Measurements from ENCODE around the gene SPAG16. TPM values are rescaled to one million over a fixed set of nuclear protein-coding genes. Genes with fewer than 3 reads are reported as not detected.

Gene SPAG16
- polyA plus RNA-seq, 1 of the 3 experiments (the other 2 are of a cell fraction): 29.5 TPM

- Histone ChIP-seq H3K4me3 (ENCODE audit: low read depth in 2 of 2, low read length in 1 of 2) (no peak overlapping the region), H3K27me3 (ENCODE audit: insufficient read depth) (no peaks in the 10 kb centered on the region), H2AFZ (ENCODE audit: low read depth) (no peak overlapping the region), H3K36me3 (replicated peaks in 1 of 2; ENCODE audit: control insufficient read depth in 1 of 2, insufficient read depth in 2 of 2, low read length in 1 of 2) (no peaks in the 10 kb centered on the region), H3K9ac (no peak overlapping the region), H3F3A (replicated peaks; ENCODE audit: insufficient read depth) (no peaks in the 10 kb centered on the region), H3K4me1 (ENCODE audit: control insufficient read depth in 1 of 2, insufficient read depth in 2 of 2, low read depth in 1 of 2, low read length in 1 of 2) (peaks cover 0 to 8% of the 10 kb centered on the region in 2 experiments; a peak in 2 of 4 replicates), H4K20me1 (ENCODE audit: insufficient read depth) (no peaks in the 10 kb centered on the region), H3K27ac (ENCODE audit: low read depth in 2 of 2, low read length in 1 of 2) (no peak overlapping the region), H3K9me2 (no peaks in the 10 kb centered on the region), H3K9me3 (no peaks in the 10 kb centered on the region), H3K79me2 (ENCODE audit: insufficient read depth) (no peaks in the 10 kb centered on the region), H3K4me2 (no peak overlapping the region)
- WGBS (ENCODE audit: low lambda C conversion rate): 76% methylated on average over 2 of the region's 2 CpGs
- CTCF ChIA-PET: no interaction called here
- no peak for DNase-seq
- TF ChIP-seq FOXJ3 (CRISPR knock-in tag; IDR thresholded peaks at IDR 0.05) (no peak), RCOR1 (IDR thresholded peaks at IDR 0.05; ENCODE audit: low read length) (no peak), MEF2A (IDR thresholded peaks at IDR 0.05; ENCODE audit: borderline replicate concordance, low read depth) (no peak), ELF1 (IDR thresholded peaks at IDR 0.05) (no peak), REST (IDR thresholded peaks at IDR 0.05; ENCODE audit: low read depth, low read length) (no peak), YY1 (IDR thresholded peaks at IDR 0.05; ENCODE audit: low read depth) (no peak), JUND (IDR thresholded peaks at IDR 0.05) (no peak), SMC3 (IDR thresholded peaks at IDR 0.05; ENCODE audit: low read depth, low read length) (no peak), USF2 (IDR thresholded peaks at IDR 0.05; ENCODE audit: borderline replicate concordance, low read depth, low read length) (no peak), CTCF (IDR thresholded peaks at IDR 0.05) (no peak), FOSL2 (IDR thresholded peaks at IDR 0.05; ENCODE audit: borderline replicate concordance, low read depth) (no peak), MAX (IDR thresholded peaks at IDR 0.05; ENCODE audit: low read depth) (no peak), POLR2AphosphoS5 (IDR thresholded peaks at IDR 0.05; ENCODE audit: low read depth, low read length) (no peak), GABPA (IDR thresholded peaks at IDR 0.05; ENCODE audit: low read depth) (no peak), USF1 (IDR thresholded peaks at IDR 0.05; ENCODE audit: borderline replicate concordance, low read depth) (no peak), EP300 (IDR thresholded peaks at IDR 0.05; ENCODE audit: borderline replicate concordance in 1 of 2, low read depth in 1 of 2, low read length in 1 of 2) (no peak), IRF3 (IDR thresholded peaks at IDR 0.05; ENCODE audit: low read depth, low read length) (no peak), RAD21 (IDR thresholded peaks at IDR 0.05; ENCODE audit: low read length) (no peak), MXI1 (IDR thresholded peaks at IDR 0.05; ENCODE audit: low read depth, low read length) (no peak)
- POLR2A ChIA-PET: no interaction called here
Measured at GRCh38 chr2:214201892-214202291, 917.6 kb downstream of the SPAG16 start.
